SK-N-SH (cell line): ENCODE results near the gene HLA-DOA. TPM values are rescaled to one million over a fixed set of nuclear protein-coding genes. Genes with fewer than 3 reads are reported as not detected.

Experiments
- CTCF ChIA-PET: fragments of 300-600, 350-600 bp; formaldehyde crosslinking; extraction: SDS; loops from one replicate; lab custom pipeline; 2021; lab: Yijun Ruan, JAX
- POLR2A ChIA-PET: fragments of 350-600 bp; sonication (Branson Sonifier 250); formaldehyde crosslinking; extraction: SDS; loops from one replicate; lab custom pipeline; 2020; ENCODE audit warnings: antibody characterized with exemption, inconsistent platforms; lab: Yijun Ruan, JAX
- DNase-seq: peaks from one replicate; pipeline ENCODE4 v3.0.0; 2012
- H2AFZ ChIP-seq: fragments of 200-600 bp; sonication (generic); 2 replicates; pipeline ENCODE4 v1.8.1; 2016; ENCODE audit warnings: antibody characterized with exemption, mild to moderate bottlenecking, low read depth
- H3F3A ChIP-seq: fragments of 200-600 bp; sonication (generic); replicated peaks from 2 replicates; pipeline ENCODE3; 2016; ENCODE audit warnings: antibody characterized with exemption, mild to moderate bottlenecking; ENCODE audit not compliant: insufficient read depth
- H3K27ac ChIP-seq, 2 experiments: fragments of 200-500 bp in 1 of 2; fragments of 200-600 bp in 1 of 2; sonication (Bioruptor generic) in 1 of 2; sonication (generic), shearing (Covaris generic) in 1 of 2; 2 replicates each; pipeline versions ENCODE4 v1.5.1 to v1.6.1; 2014 to 2016; ENCODE audit warnings: low read depth in 2 of 2, inconsistent platforms in 1 of 2, low read length in 1 of 2, mild to moderate bottlenecking in 1 of 2, mixed read lengths in 1 of 2
- H3K27me3 ChIP-seq: fragments of 200-600 bp; sonication (generic), shearing (Covaris generic); 2 replicates; pipeline ENCODE4 v1.6.1; 2016; ENCODE audit warnings: mixed run types; ENCODE audit not compliant: insufficient read depth
- H3K36me3 ChIP-seq, 2 experiments: fragments of 200-500 bp in 1 of 2; fragments of 200-600 bp in 1 of 2; sonication (Bioruptor generic) in 1 of 2; sonication (generic) in 1 of 2; replicated peaks in 1 of 2; 2 replicates each; pipeline versions ENCODE3 to v1.5.1; 2014 to 2016; ENCODE audit warnings: low read length in 1 of 2, mild to moderate bottlenecking in 1 of 2; ENCODE audit not compliant: insufficient read depth in 2 of 2, control insufficient read depth in 1 of 2
- H3K4me1 ChIP-seq, 2 experiments: fragments of 200-500 bp in 1 of 2; fragments of 200-600 bp in 1 of 2; sonication (Bioruptor generic) in 1 of 2; sonication (generic), shearing (Covaris generic) in 1 of 2; 2 replicates each; pipeline versions ENCODE4 v1.5.1 to v1.6.1; 2014 to 2016; ENCODE audit warnings: low read depth in 1 of 2, low read length in 1 of 2, mixed run types in 1 of 2; ENCODE audit not compliant: insufficient read depth in 2 of 2, control insufficient read depth in 1 of 2
- H3K4me2 ChIP-seq: fragments of 200-600 bp; sonication (generic), shearing (Covaris generic); 2 replicates; pipeline ENCODE4 v1.6.1; 2017; ENCODE audit warnings: mixed run types
- H3K4me3 ChIP-seq, 2 experiments: fragments of 200-500 bp in 1 of 2; fragments of 200-600 bp in 1 of 2; sonication (Bioruptor generic) in 1 of 2; sonication (generic), shearing (Covaris generic) in 1 of 2; 2 replicates each; pipeline versions ENCODE4 v1.5.1 to v1.8.1; 2014 to 2016; ENCODE audit warnings: low read depth in 2 of 2, inconsistent platforms in 1 of 2, low read length in 1 of 2, mild to moderate bottlenecking in 1 of 2, mixed read lengths in 1 of 2, moderate library complexity in 1 of 2
- H3K79me2 ChIP-seq: fragments of 200-600 bp; sonication (generic); 2 replicates; pipeline ENCODE4 v1.8.1; 2017; ENCODE audit warnings: mild to moderate bottlenecking; ENCODE audit not compliant: insufficient read depth
- H3K9ac ChIP-seq: fragments of 200-600 bp; sonication (generic); 2 replicates; pipeline ENCODE4 v1.6.1; 2017; ENCODE audit warnings: mixed run types
- H3K9me2 ChIP-seq: fragments of 200-600 bp; sonication (generic); 2 replicates; pipeline ENCODE4 v1.6.1; 2017; ENCODE audit warnings: mixed run types
- H3K9me3 ChIP-seq: fragments of 200-600 bp; sonication (generic); 2 replicates; pipeline ENCODE4 v1.6.1; 2017; ENCODE audit warnings: mixed run types, mild to moderate bottlenecking, moderate library complexity
- H4K20me1 ChIP-seq: fragments of 200-600 bp; sonication (generic); 2 replicates; pipeline ENCODE4 v1.6.1; 2017; ENCODE audit warnings: mild to moderate bottlenecking, mixed run types; ENCODE audit not compliant: insufficient read depth
- CHD2 ChIP-seq: fragments of 150-350 bp; IDR thresholded peaks from 2 replicates; pipeline ENCODE4 v1.6.1; 2018; ENCODE audit warnings: low read length; ENCODE audit not compliant: partially characterized antibody
- EP300 ChIP-seq, 2 experiments: IDR thresholded peaks; 2 replicates each; pipeline versions ENCODE4 v1.4.0 to v1.6.1; 2012; ENCODE audit warnings: borderline replicate concordance in 1 of 2, low read depth in 1 of 2, low read length in 1 of 2
- FOXM1 ChIP-seq: IDR thresholded peaks from 2 replicates; pipeline ENCODE4 v1.4.0; 2012; ENCODE audit warnings: low read depth, mild to moderate bottlenecking
- JUND ChIP-seq: IDR thresholded peaks from 2 replicates; pipeline ENCODE4 v1.4.0; 2012
- MEF2A ChIP-seq: IDR thresholded peaks from 2 replicates; pipeline ENCODE4 v1.4.0; 2012; ENCODE audit warnings: low read depth, borderline replicate concordance
- MXI1 ChIP-seq: IDR thresholded peaks from 2 replicates; pipeline ENCODE4 v1.6.1; 2012; ENCODE audit warnings: mild to moderate bottlenecking, low read depth, low read length, improper control_type of control experiment
- NFIC ChIP-seq: IDR thresholded peaks from 2 replicates; pipeline ENCODE4 v1.4.0; 2012; ENCODE audit warnings: borderline replicate concordance
- POLR2AphosphoS5 ChIP-seq: IDR thresholded peaks from 2 replicates; pipeline ENCODE4 v1.6.1; 2012; ENCODE audit warnings: low read depth, low read length
- RAD21 ChIP-seq: IDR thresholded peaks from 2 replicates; pipeline ENCODE4 v1.6.1; 2012; ENCODE audit warnings: mild to moderate bottlenecking, low read length
- RCOR1 ChIP-seq: fragments of 150-350 bp; IDR thresholded peaks from 2 replicates; pipeline ENCODE4 v1.6.1; 2017; ENCODE audit warnings: antibody characterized with exemption, low read length
- RFX5 ChIP-seq: IDR thresholded peaks from 2 replicates; pipeline ENCODE4 v1.6.1; 2012; ENCODE audit warnings: mild to moderate bottlenecking, improper control_type of control experiment, low read length
- SIN3A ChIP-seq: IDR thresholded peaks from 2 replicates; pipeline ENCODE4 v1.6.1; 2012; ENCODE audit warnings: low read depth, mild to moderate bottlenecking, low read length, moderate library complexity, borderline replicate concordance
- TCF12 ChIP-seq: IDR thresholded peaks from 2 replicates; pipeline ENCODE4 v1.4.0; 2012
- TEAD4 ChIP-seq: IDR thresholded peaks from 2 replicates; pipeline ENCODE4 v1.4.0; 2012; ENCODE audit warnings: mild to moderate bottlenecking, borderline replicate concordance; ENCODE audit not compliant: insufficient read depth
- YY1 ChIP-seq: IDR thresholded peaks from 2 replicates; pipeline ENCODE4 v1.4.0; 2012; ENCODE audit warnings: low read depth, mild to moderate bottlenecking
- WGBS: methylation state at CpG from one replicate; pipeline ENCODE4 v1.1.6; 2017; ENCODE audit warnings: low lambda C conversion rate; 5-methylcytosine and 5-hydroxymethylcytosine counted together
- polyA plus RNA-seq, 3 experiments: library from polyadenylated mRNA; depleted of rRNA; stranded (reverse); fragments of >200 nt; gene quantifications; 2 replicates each; pipeline ENCODE4 v1.2.3, GENCODE V29; 2012
- TF ChIP-seq, protein P1 (sequence below): IDR thresholded peaks from 2 replicates; pipeline ENCODE4 v1.4.0; 2012; ENCODE audit warnings: low read depth, borderline replicate concordance
- TF ChIP-seq, protein P2 (sequence below): fragments of 150-350 bp; IDR thresholded peaks from 2 replicates; pipeline ENCODE4 v1.6.1; 2016; ENCODE audit warnings: mild to moderate bottlenecking, low read depth, low read length
- TF ChIP-seq, protein P3 (sequence below): IDR thresholded peaks from 2 replicates; pipeline ENCODE4 v1.4.0; 2012; ENCODE audit warnings: low read depth, borderline replicate concordance
- TF ChIP-seq, protein P4 (sequence below): IDR thresholded peaks from 2 replicates; pipeline ENCODE4 v1.6.1; 2012; ENCODE audit warnings: mild to moderate bottlenecking, low read depth, low read length, moderate library complexity
- TF ChIP-seq, protein P5 (sequence below): IDR thresholded peaks from 2 replicates; pipeline ENCODE4; 2012
- TF ChIP-seq, protein P6 (sequence below): fragments of 150-350 bp; IDR thresholded peaks from 2 replicates; pipeline ENCODE4 v1.6.1; 2017; ENCODE audit warnings: antibody characterized with exemption, low read length, low read depth, borderline replicate concordance

The HLA-DOA gene
- polyA plus RNA-seq, 1 of the 3 experiments (the other 2 are of a cell fraction) = not detected

DNA sequence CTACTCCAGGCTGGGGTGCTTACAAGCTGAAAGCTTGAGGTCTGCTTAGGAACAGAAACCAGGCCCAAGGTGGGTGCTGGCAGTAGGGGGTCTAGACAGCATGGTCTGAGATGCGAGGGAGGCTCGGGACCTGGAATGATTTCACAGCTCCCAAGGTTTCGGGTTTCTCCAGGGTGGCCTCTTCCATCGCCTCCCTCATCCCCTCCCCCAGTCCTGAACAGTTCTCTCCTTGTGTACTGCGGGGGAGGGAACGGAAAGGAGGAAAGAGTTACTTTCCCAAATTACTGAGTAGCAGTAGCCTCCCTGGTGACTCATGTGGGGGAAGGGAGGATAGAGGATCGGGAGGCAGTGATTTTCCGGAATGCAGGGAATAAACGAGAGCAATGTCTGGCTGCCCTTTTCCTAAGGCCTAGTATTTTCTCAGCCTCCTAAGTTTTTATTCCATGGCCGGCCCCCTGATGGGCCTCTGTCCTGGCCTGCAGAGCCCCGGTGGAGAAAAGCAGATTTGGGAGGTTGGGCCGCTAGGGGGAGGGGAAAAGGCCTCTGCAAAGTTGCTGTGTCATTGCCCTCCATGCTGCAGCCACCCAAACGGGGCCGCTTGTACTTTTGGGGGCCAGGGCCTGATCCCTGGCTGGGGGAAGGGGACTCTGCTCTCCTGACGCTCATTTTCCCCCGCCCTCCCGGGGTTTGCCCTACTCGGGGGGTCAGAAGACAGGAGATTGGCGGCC is 39.5 kb downstream of the HLA-DOA start:
- CTCF ChIA-PET = interaction anchor here (0.7 to 12.0 kb wide), 9 partner anchors 14 to 285 kb away, joined by 3 to 203 read pairs (median 7); partner anchors contain the start of genes HLA-DMA and TAP2
- Histone ChIP-seq H3K4me3 (peak overlapping the region; percentile 80 to 83), H3K27ac (peak overlapping the region; percentile 97 to 99), H2AFZ (no peak overlapping the region), H3K27me3 (no peaks in the 10 kb centered on the region), H3K9ac (peak overlapping the region; percentile 94), H3K9me2 (no peaks in the 10 kb centered on the region), H3K36me3 (peaks cover 22 to 30% of the 10 kb centered on the region in 2 experiments), H3K4me1 (peaks cover 7 to 12% of the 10 kb centered on the region in 2 experiments; a peak in 3 of 4 replicates), H3K9me3 (no peaks in the 10 kb centered on the region), H4K20me1 (peaks cover 28% of the 10 kb centered on the region), H3K4me2 (peak overlapping the region; percentile 97), H3K79me2 (peaks cover 69% of the 10 kb centered on the region), H3F3A (peaks cover 42% of the 10 kb centered on the region)
- WGBS = 4% methylated on average over 18 of the region's 19 CpGs
- peak; percentile 35 for DNase-seq
- POLR2A ChIA-PET = interaction anchor here (0.6 to 4.7 kb wide), 4 partner anchors 15 to 774 kb away, joined by 3 to 42 read pairs (median 3); no protein-coding TSS in a partner anchor
- TF ChIP-seq, protein P1, sequence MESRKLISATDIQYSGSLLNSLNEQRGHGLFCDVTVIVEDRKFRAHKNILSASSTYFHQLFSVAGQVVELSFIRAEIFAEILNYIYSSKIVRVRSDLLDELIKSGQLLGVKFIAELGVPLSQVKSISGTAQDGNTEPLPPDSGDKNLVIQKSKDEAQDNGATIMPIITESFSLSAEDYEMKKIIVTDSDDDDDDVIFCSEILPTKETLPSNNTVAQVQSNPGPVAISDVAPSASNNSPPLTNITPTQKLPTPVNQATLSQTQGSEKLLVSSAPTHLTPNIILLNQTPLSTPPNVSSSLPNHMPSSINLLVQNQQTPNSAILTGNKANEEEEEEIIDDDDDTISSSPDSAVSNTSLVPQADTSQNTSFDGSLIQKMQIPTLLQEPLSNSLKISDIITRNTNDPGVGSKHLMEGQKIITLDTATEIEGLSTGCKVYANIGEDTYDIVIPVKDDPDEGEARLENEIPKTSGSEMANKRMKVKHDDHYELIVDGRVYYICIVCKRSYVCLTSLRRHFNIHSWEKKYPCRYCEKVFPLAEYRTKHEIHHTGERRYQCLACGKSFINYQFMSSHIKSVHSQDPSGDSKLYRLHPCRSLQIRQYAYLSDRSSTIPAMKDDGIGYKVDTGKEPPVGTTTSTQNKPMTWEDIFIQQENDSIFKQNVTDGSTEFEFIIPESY = no peak
- TF ChIP-seq, protein P2, sequence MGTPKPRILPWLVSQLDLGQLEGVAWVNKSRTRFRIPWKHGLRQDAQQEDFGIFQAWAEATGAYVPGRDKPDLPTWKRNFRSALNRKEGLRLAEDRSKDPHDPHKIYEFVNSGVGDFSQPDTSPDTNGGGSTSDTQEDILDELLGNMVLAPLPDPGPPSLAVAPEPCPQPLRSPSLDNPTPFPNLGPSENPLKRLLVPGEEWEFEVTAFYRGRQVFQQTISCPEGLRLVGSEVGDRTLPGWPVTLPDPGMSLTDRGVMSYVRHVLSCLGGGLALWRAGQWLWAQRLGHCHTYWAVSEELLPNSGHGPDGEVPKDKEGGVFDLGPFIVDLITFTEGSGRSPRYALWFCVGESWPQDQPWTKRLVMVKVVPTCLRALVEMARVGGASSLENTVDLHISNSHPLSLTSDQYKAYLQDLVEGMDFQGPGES = no peak
- TF ChIP-seq MEF2A (no peak), YY1 (no peak; the same call in 1 of the 2 replicates), FOXM1 (no peak; the same call in 1 of the 2 replicates), EP300 (IDR thresholded peaks at IDR 0.05; ENCODE audit: borderline replicate concordance in 1 of 2, low read depth in 1 of 2, low read length in 1 of 2) (peak; percentile 10 to 59; a peak in 2 of 4 replicates), TCF12 (peak; percentile 35; the same call in 1 of the 2 replicates), MXI1 (no peak), RAD21 (0 out of 2 replicates have a peak, but pooled peaks have one; percentile 6), SIN3A (peak; percentile 61; the same call in 1 of the 2 replicates), POLR2AphosphoS5 (peak; percentile 31), TEAD4 (peak; percentile 11), NFIC (no peak; the same call in 1 of the 2 replicates), CHD2 (peak; percentile 35), RFX5 (no peak), RCOR1 (no peak), JUND (peak; percentile 83)
- TF ChIP-seq, protein P3, sequence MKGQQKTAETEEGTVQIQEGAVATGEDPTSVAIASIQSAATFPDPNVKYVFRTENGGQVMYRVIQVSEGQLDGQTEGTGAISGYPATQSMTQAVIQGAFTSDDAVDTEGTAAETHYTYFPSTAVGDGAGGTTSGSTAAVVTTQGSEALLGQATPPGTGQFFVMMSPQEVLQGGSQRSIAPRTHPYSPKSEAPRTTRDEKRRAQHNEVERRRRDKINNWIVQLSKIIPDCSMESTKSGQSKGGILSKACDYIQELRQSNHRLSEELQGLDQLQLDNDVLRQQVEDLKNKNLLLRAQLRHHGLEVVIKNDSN = peak; percentile 22; the same call in 1 of the 2 replicates
- TF ChIP-seq, protein P4, sequence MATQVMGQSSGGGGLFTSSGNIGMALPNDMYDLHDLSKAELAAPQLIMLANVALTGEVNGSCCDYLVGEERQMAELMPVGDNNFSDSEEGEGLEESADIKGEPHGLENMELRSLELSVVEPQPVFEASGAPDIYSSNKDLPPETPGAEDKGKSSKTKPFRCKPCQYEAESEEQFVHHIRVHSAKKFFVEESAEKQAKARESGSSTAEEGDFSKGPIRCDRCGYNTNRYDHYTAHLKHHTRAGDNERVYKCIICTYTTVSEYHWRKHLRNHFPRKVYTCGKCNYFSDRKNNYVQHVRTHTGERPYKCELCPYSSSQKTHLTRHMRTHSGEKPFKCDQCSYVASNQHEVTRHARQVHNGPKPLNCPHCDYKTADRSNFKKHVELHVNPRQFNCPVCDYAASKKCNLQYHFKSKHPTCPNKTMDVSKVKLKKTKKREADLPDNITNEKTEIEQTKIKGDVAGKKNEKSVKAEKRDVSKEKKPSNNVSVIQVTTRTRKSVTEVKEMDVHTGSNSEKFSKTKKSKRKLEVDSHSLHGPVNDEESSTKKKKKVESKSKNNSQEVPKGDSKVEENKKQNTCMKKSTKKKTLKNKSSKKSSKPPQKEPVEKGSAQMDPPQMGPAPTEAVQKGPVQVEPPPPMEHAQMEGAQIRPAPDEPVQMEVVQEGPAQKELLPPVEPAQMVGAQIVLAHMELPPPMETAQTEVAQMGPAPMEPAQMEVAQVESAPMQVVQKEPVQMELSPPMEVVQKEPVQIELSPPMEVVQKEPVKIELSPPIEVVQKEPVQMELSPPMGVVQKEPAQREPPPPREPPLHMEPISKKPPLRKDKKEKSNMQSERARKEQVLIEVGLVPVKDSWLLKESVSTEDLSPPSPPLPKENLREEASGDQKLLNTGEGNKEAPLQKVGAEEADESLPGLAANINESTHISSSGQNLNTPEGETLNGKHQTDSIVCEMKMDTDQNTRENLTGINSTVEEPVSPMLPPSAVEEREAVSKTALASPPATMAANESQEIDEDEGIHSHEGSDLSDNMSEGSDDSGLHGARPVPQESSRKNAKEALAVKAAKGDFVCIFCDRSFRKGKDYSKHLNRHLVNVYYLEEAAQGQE = peak; percentile 60; the same call in 1 of the 2 replicates
- TF ChIP-seq, protein P5, sequence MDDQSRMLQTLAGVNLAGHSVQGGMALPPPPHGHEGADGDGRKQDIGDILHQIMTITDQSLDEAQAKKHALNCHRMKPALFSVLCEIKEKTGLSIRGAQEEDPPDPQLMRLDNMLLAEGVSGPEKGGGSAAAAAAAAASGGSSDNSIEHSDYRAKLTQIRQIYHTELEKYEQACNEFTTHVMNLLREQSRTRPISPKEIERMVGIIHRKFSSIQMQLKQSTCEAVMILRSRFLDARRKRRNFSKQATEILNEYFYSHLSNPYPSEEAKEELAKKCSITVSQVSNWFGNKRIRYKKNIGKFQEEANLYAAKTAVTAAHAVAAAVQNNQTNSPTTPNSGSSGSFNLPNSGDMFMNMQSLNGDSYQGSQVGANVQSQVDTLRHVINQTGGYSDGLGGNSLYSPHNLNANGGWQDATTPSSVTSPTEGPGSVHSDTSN = no peak
- TF ChIP-seq, protein P6, sequence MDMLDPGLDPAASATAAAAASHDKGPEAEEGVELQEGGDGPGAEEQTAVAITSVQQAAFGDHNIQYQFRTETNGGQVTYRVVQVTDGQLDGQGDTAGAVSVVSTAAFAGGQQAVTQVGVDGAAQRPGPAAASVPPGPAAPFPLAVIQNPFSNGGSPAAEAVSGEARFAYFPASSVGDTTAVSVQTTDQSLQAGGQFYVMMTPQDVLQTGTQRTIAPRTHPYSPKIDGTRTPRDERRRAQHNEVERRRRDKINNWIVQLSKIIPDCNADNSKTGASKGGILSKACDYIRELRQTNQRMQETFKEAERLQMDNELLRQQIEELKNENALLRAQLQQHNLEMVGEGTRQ = no peak
